HG02981 (cell line): ENCODE measurements around the gene SDF2L1.
"Not testable (repeated sequence)": the region's sequence is repeated elsewhere in the genome, so short reads cannot be mapped to it uniquely, and the experiment has no call there.

Experiments used
- ATAC-seq: cut with Tn5 transposase; IDR thresholded peaks from one replicate; pipeline ENCODE4 v1.9.1; 2021; ENCODE audit warnings: mild to moderate bottlenecking, moderate library complexity; ENCODE audit not compliant: unreplicated experiment

SDF2L1 gene, protein sequence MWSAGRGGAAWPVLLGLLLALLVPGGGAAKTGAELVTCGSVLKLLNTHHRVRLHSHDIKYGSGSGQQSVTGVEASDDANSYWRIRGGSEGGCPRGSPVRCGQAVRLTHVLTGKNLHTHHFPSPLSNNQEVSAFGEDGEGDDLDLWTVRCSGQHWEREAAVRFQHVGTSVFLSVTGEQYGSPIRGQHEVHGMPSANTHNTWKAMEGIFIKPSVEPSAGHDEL

DNA sequence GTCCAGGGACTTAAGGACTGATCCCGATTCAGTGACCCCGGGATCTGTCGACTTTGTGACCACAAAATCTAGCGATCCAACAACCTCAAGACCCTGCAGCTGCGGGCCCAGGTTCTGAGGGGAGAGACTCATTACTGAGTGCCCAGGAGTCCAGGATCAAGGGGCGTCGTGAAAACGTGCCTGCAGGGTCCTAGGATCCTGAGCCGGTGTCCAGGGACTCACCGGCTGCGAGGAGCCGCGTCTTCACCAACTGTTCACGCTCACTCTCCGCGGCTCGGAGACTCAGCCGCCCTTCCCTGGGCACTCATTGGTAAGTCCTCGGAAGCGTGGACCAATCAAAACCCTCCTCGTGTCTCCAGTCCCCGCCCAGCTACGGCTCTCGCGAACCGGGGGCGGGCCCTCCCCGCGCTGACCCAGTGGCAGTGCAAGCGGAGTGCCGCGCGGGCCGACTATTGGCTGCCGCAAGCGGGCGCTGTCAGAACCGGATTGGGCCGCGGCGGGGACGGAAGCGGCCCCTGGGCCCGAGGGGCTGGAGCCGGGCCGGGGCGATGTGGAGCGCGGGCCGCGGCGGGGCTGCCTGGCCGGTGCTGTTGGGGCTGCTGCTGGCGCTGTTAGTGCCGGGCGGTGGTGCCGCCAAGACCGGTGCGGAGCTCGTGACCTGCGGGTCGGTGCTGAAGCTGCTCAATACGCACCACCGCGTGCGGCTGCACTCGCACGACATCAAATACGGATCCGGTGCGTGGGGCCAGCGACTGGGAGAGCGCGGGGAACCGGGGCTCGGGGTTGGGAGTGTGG lies at the start of gene SDF2L1:
Gene SDF2L1, plus strand, starts transcription at position 514 of the 795 bp plus-strand sequence. Its CDS starts 35 bp downstream, at position 549.
- peak; percentile 85 for ATAC-seq

DNA sequence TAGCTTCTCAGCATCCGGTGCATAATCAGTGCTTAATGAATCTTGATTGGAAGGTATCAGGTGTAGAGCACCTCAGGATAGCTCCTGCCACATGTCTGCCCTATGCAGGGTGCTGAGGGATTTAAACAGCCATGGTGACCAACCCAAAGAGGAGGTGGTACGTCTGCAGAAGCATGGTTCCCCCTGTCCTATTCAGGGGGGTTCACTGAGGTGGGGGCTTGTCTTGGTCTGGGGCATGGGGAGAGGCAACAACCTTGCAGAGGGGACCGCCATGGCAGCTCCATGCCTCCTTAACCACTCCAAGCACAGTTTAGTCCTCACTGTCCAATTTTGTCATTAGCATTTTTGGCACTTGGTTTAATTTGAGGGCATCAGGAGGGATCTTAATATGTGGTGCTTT lies 49.7 kb upstream of the SDF2L1 start:
- ATAC-seq, result no peak

GRCh38 chr22:21593406-21594232 lies 48.5 kb upstream of the SDF2L1 start:
- ATAC-seq, result no peak

- no peak for ATAC-seq
Measured at GRCh38 chr22:21594865-21595452, 47.1 kb upstream of the SDF2L1 start.

DNA sequence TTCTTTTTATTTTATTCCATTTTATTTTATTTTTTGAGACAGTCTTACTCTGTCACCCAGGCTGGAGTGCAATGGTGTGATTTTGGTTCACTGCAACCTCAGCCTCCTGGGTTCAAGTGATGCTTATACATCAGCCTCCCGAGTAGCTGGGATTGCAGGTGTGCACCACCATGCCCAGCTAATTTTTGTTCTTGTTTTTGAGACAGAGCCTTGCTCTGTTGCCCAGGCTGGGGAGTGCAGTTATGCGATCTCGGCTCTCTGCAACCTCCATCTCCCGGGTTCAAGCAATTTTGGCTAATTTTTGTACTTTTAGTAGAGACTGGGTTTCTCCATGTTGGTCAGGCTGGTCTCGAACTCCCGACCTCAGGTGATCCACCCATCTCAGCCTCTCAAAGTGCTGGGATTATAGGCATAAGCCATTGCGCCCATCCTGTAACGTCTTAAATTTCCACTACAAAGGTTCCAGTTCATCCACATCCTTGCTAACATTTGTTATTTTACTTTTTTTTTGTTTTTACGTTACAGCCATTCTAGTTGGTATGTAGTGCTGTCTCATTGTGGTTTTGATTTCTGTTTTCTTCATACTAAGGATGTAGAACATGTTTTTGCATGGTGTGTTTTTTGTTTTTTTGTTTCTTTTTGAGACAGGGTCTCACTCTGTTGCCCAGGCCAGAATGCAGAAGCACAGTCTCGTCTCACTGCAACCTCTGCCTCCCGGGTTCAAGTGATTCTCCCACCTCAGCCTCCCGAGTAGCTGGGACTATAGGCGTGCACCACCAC lies 45.6 kb upstream of the SDF2L1 start:
- ATAC-seq, result not testable (repeated sequence)

- no peak for ATAC-seq
Measured at GRCh38 chr22:21598302-21598701, 43.8 kb upstream of the SDF2L1 start.

DNA sequence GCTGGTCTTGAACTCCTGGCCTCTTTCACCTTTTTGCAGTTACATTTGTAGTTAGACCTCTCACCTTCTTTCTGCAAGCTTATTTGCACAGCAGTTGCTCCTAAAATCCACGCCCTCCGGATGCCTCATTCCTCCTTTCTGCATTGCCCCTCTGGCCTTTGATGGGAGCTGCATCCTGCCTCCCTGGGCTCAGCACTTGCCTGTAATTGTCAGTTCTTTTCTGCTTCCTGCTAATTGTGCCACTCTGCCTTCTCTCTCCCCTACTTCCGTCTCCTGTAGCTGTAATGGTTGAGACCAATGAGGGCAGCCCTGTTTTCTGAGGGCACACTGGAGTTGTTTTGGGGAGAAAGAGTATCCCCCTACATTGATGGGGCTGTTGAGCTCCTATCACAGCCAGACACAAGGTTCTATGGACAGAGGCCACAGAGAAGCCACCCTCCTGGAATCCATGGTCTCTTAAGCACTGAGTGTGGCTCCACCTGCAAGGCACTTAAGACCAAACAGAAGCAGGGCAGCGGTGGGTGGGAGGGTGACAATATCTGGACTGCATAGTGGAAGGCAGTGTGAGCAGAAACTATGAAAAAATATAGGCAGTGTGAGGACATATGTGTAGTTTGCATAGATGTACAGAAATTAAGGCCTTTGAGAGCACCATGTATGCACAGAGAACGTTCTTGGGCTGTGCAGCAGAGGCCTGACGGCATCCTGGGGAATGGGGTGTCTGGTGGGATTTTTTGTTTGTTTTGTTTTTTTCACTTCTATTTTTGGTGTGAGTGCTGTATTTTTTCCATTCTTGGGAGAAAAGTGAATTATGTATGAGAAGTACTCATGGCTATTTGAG lies 42.8 kb upstream of the SDF2L1 start:
- no peak for ATAC-seq

GRCh38 chr22:21602579-21602978 lies 39.5 kb upstream of the SDF2L1 start:
- no peak for ATAC-seq

- ATAC-seq, result no peak
Measured at GRCh38 chr22:21603973-21604372, 38.1 kb upstream of the SDF2L1 start.

- ATAC-seq, result no peak
Measured at GRCh38 chr22:21605887-21606564, 36.1 kb upstream of the SDF2L1 start.

DNA sequence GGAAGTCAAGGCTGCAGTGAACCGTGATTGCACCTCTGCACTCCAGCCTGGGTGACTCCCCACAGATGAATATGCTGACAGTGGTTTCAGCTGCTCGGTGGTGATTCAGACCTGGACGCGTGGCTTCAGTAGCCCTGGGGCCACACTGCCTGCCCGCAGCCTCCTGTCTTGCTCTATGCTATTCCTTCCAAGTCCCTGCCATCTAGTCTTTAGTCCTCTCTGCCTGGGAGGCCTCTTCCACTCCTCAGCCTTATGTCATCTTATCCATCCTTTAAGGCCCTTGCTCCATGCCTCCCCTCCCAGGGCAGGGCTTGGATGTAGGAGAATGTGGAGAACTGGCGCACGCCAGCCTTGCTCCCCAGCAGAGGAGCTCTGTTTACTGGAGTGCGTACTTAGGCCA lies 35.3 kb upstream of the SDF2L1 start:
- no peak for ATAC-seq

GRCh38 chr22:21609556-21610157 lies 32.4 kb upstream of the SDF2L1 start:
- not testable (repeated sequence) for ATAC-seq

- no peak for ATAC-seq
Measured at GRCh38 chr22:21611210-21611977, 30.7 kb upstream of the SDF2L1 start.

DNA sequence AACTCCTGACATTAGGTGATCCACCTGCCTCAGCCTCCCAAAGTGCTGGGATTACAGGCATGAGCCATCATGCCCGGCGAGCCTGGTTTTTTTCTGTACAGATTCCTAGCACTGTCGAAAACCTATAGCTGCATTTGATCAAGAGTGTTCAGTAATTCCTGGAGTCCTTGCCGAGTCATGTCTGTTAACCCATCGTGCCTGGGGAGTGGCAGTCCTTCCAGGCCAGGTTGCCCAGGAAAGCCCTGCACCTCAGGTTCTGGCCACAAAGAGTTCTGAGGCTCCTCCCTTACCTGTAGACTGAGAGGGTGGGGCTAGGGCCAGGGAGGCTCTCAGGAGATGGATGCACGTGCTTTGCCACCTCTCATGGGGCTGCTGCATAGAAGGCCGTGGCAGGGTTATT lies 29.2 kb upstream of the SDF2L1 start:
- no peak for ATAC-seq

- no peak for ATAC-seq
Measured at GRCh38 chr22:21613553-21614233, 28.4 kb upstream of the SDF2L1 start.

- no peak for ATAC-seq
Measured at GRCh38 chr22:21615731-21616130, 26.4 kb upstream of the SDF2L1 start.

- ATAC-seq, result not testable (repeated sequence)
Measured at GRCh38 chr22:21617337-21617736, 24.8 kb upstream of the SDF2L1 start.
